ENCODE measurements around the gene P3H2. TPM values are rescaled to one million over a fixed set of nuclear protein-coding genes. Genes with fewer than 3 reads are reported as not detected.

P3H2 gene
- total RNA-seq, 1 experiment from 2014 or later = 0.76 TPM

GRCh38 chr3:190097025-190097424 lies 23.7 kb downstream of the P3H2 start:
- Histone ChIP-seq H3K79me2 (ENCODE audit: insufficient read depth, low read length) (no peaks in the 10 kb centered on the region), H3K36me3 (ENCODE audit: control insufficient read depth in 1 of 2, insufficient read depth in 2 of 2, low read length in 2 of 2) (no peaks in the 10 kb centered on the region), H3K9me2 (ENCODE audit: insufficient read depth) (no peaks in the 10 kb centered on the region), H2AFZ (ENCODE audit: low read depth, low read length, poor library complexity, severe bottlenecking) (no peak overlapping the region), H3K27ac (ENCODE audit: low read depth, low read length) (no peak overlapping the region), H3K4me3 (replicated peaks in 1 of 2; ENCODE audit: low read depth in 1 of 2, low read length in 2 of 2) (no peak overlapping the region), H3K9me3 (ENCODE audit: control insufficient read depth in 1 of 2, insufficient read depth in 1 of 2, low read depth in 1 of 2, low read length in 2 of 2) (no peaks in the 10 kb centered on the region), H3K27me3 (ENCODE audit: insufficient read depth, low read length) (no peaks in the 10 kb centered on the region), H3K9ac (ENCODE audit: low read length) (no peak overlapping the region), H3K4me2 (ENCODE audit: low read length) (no peak overlapping the region), H4K20me1 (ENCODE audit: insufficient read depth) (no peaks in the 10 kb centered on the region), H3K4me1 (ENCODE audit: control insufficient read depth in 1 of 2, insufficient read depth in 2 of 2, low read length in 2 of 2) (no peaks in the 10 kb centered on the region)
- intact Hi-C loops (cut with micrococcal nuclease) = no loop called here
- DNase-seq (ENCODE audit: low read depth, low spot score) = no peak
- ChIA-PET RAD21 (ENCODE audit: low non-redundant PET in 1 of 2, low total read pairs in 2 of 2, uncharacterized antibody in 2 of 2, unreplicated experiment in 2 of 2) (no interaction called here), CTCF (no interaction called here), POLR2A (no interaction called here)
- no TSS peak for BruUV-seq (replicated peaks)
- ATAC-seq = no peak
- TF ChIP-seq TCF7L2 (IDR thresholded peaks at IDR 0.05; ENCODE audit: borderline replicate concordance, extremely low read depth, insufficient read depth, insufficient read length) (no peak), ZFX (IDR thresholded peaks at IDR 0.05) (no peak)

- Histone ChIP-seq H3K27me3 (ENCODE audit: insufficient read depth, low read length) (no peaks in the 10 kb centered on the region), H3K4me2 (ENCODE audit: low read length) (no peak overlapping the region), H3K4me1 (ENCODE audit: control insufficient read depth in 1 of 2, insufficient read depth in 2 of 2, low read length in 2 of 2) (no peaks in the 10 kb centered on the region), H3K9me3 (ENCODE audit: control insufficient read depth in 1 of 2, insufficient read depth in 1 of 2, low read depth in 1 of 2, low read length in 2 of 2) (no peaks in the 10 kb centered on the region), H3K9ac (ENCODE audit: low read length) (no peak overlapping the region), H3K9me2 (ENCODE audit: insufficient read depth) (no peaks in the 10 kb centered on the region), H3K79me2 (ENCODE audit: insufficient read depth, low read length) (no peaks in the 10 kb centered on the region), H4K20me1 (ENCODE audit: insufficient read depth) (no peaks in the 10 kb centered on the region), H2AFZ (ENCODE audit: low read depth, low read length, poor library complexity, severe bottlenecking) (no peak overlapping the region), H3K27ac (ENCODE audit: low read depth, low read length) (no peak overlapping the region), H3K36me3 (ENCODE audit: control insufficient read depth in 1 of 2, insufficient read depth in 2 of 2, low read length in 2 of 2) (no peaks in the 10 kb centered on the region), H3K4me3 (replicated peaks in 1 of 2; ENCODE audit: low read depth in 1 of 2, low read length in 2 of 2) (no peak overlapping the region)
- ChIA-PET RAD21 (ENCODE audit: low non-redundant PET in 1 of 2, low total read pairs in 2 of 2, uncharacterized antibody in 2 of 2, unreplicated experiment in 2 of 2) (no interaction called here), POLR2A (no interaction called here), CTCF (no interaction called here)
- DNase-seq (ENCODE audit: low read depth, low spot score) (no peak), ATAC-seq (no peak)
- BruUV-seq (replicated peaks) = no TSS peak
- TF ChIP-seq ZBTB33 (IDR thresholded peaks at IDR 0.05; ENCODE audit: extremely low read depth, insufficient replicate concordance, low read length) (no peak), ATF3 (IDR thresholded peaks at IDR 0.05) (no peak), REST (IDR thresholded peaks at IDR 0.05; ENCODE audit: low read depth) (no peak), SP1 (IDR thresholded peaks at IDR 0.05; ENCODE audit: low read depth) (no peak), POLR2AphosphoS5 (IDR thresholded peaks at IDR 0.05; ENCODE audit: low read depth, low read length) (no peak), POLR2A (IDR thresholded peaks at IDR 0.05; ENCODE audit: borderline replicate concordance, extremely low read depth, insufficient read depth, insufficient read length) (no peak), JUND (IDR thresholded peaks at IDR 0.05) (no peak), CEBPB (IDR thresholded peaks at IDR 0.05; ENCODE audit: low read depth) (no peak), YY1 (IDR thresholded peaks at IDR 0.05; ENCODE audit: extremely low read depth, insufficient replicate concordance, low read depth, low read length) (no peak), FOSL1 (IDR thresholded peaks at IDR 0.05; ENCODE audit: low read depth) (no peak), TCF7L2 (IDR thresholded peaks at IDR 0.05; ENCODE audit: borderline replicate concordance, extremely low read depth, insufficient read depth, insufficient read length) (no peak), ZNF274 (IDR thresholded peaks at IDR 0.05; ENCODE audit: low read depth, low read length) (no peak), ZFX (IDR thresholded peaks at IDR 0.05) (no peak)
- intact Hi-C loops (cut with micrococcal nuclease) = no loop called here
Observed at GRCh38 chr3:190096345-190096744, 24.4 kb downstream of the P3H2 start.

Data from HCT116 (cell line).